Hippocampal formation (tissue), 2 donors: ENCODE measurements around the gene PRKCH.

ENCODE experiments used
- DNase-seq, 2 donors: peaks; one replicate each; lab custom pipeline; 2025; lab: John Stamatoyannopoulos, UW

PRKCH gene

GRCh38 chr14:61553730-61554641 is 232.6 kb downstream of the PRKCH start:
- DNase-seq: no peak

GRCh38 chr14:61555056-61555838 is 233.9 kb downstream of the PRKCH start:
- no peak for DNase-seq

- no peak for DNase-seq
Measured at GRCh38 chr14:61556455-61556854, 235.1 kb downstream of the PRKCH start.

- no peak for DNase-seq
Measured at GRCh38 chr14:61557262-61557661, 235.9 kb downstream of the PRKCH start.

- DNase-seq: no peak
Measured at GRCh38 chr14:61557854-61558253, 236.5 kb downstream of the PRKCH start.

GRCh38 chr14:61558271-61558670 is 236.9 kb downstream of the PRKCH start:
- no peak for DNase-seq

GRCh38 chr14:61559641-61560201 is 238.3 kb downstream of the PRKCH start:
- no peak for DNase-seq

- no peak for DNase-seq
Measured at GRCh38 chr14:61560323-61560722, 238.9 kb downstream of the PRKCH start.

- DNase-seq: no peak
Measured at GRCh38 chr14:61561104-61561503, 239.7 kb downstream of the PRKCH start.

GRCh38 chr14:61561657-61562276 is 240.4 kb downstream of the PRKCH start:
- no peak for DNase-seq

- DNase-seq: no peak
Measured at GRCh38 chr14:61562321-61563161, 241.2 kb downstream of the PRKCH start.

- no peak for DNase-seq
Measured at GRCh38 chr14:61563162-61563511, 241.8 kb downstream of the PRKCH start.

GRCh38 chr14:61563880-61564617 is 242.7 kb downstream of the PRKCH start:
- DNase-seq: no peak

- DNase-seq: no peak
Measured at GRCh38 chr14:61564618-61565091, 243.3 kb downstream of the PRKCH start.

- DNase-seq: no peak
Measured at GRCh38 chr14:61565181-61565580, 243.8 kb downstream of the PRKCH start.

- no peak for DNase-seq
Measured at GRCh38 chr14:61565836-61566536, 244.6 kb downstream of the PRKCH start.

- no peak for DNase-seq
Measured at GRCh38 chr14:61566537-61567225, 245.3 kb downstream of the PRKCH start.

GRCh38 chr14:61567838-61568571 is 246.6 kb downstream of the PRKCH start:
- DNase-seq: no peak
